ENCODE measurements around the gene BCAS3.

- TF ChIP-seq SNAI2 (CRISPR knock-in tag; IDR thresholded peaks at IDR 0.05) (peak; percentile 53; the same call in 1 of the 2 replicates), TOX (CRISPR knock-in tag; IDR thresholded peaks at IDR 0.05; ENCODE audit: borderline replicate concordance) (0 out of 2 replicates have a peak, but pooled peaks have one; percentile 20), ARNTL (CRISPR knock-in tag; IDR thresholded peaks at IDR 0.05; ENCODE audit: borderline replicate concordance, low read depth) (0 out of 2 replicates have a peak, but pooled peaks have one; percentile 71), GLIS3 (CRISPR knock-in tag; IDR thresholded peaks at IDR 0.05) (peak; percentile 75; the same call in 1 of the 2 replicates), ESRRG (CRISPR knock-in tag; IDR thresholded peaks at IDR 0.05) (peak; percentile 83; the same call in 1 of the 2 replicates), ZFP3 (CRISPR knock-in tag; IDR thresholded peaks at IDR 0.05) (peak; percentile 25; the same call in 1 of the 2 replicates), ZNF565 (CRISPR knock-in tag; conservative IDR thresholded peaks at IDR 0.05; ENCODE audit: low read depth) (no peak), ZNF8 (CRISPR knock-in tag; IDR thresholded peaks at IDR 0.05) (peak; percentile 15; the same call in 1 of the 2 replicates), ZNF70 (CRISPR knock-in tag; IDR thresholded peaks at IDR 0.05) (no peak)
- TF ChIP-seq, protein P1, sequence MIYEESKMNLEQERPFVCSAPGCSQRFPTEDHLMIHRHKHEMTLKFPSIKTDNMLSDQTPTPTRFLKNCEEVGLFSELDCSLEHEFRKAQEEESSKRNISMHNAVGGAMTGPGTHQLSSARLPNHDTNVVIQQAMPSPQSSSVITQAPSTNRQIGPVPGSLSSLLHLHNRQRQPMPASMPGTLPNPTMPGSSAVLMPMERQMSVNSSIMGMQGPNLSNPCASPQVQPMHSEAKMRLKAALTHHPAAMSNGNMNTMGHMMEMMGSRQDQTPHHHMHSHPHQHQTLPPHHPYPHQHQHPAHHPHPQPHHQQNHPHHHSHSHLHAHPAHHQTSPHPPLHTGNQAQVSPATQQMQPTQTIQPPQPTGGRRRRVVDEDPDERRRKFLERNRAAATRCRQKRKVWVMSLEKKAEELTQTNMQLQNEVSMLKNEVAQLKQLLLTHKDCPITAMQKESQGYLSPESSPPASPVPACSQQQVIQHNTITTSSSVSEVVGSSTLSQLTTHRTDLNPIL (CRISPR knock-in tag; IDR thresholded peaks at IDR 0.05; ENCODE audit: low read depth) = peak; percentile 76
- TF ChIP-seq, protein P2, sequence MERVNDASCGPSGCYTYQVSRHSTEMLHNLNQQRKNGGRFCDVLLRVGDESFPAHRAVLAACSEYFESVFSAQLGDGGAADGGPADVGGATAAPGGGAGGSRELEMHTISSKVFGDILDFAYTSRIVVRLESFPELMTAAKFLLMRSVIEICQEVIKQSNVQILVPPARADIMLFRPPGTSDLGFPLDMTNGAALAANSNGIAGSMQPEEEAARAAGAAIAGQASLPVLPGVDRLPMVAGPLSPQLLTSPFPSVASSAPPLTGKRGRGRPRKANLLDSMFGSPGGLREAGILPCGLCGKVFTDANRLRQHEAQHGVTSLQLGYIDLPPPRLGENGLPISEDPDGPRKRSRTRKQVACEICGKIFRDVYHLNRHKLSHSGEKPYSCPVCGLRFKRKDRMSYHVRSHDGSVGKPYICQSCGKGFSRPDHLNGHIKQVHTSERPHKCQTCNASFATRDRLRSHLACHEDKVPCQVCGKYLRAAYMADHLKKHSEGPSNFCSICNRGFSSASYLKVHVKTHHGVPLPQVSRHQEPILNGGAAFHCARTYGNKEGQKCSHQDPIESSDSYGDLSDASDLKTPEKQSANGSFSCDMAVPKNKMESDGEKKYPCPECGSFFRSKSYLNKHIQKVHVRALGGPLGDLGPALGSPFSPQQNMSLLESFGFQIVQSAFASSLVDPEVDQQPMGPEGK (CRISPR knock-in tag; IDR thresholded peaks at IDR 0.05; ENCODE audit: borderline replicate concordance) = peak; percentile 37
- TF ChIP-seq, protein P3, sequence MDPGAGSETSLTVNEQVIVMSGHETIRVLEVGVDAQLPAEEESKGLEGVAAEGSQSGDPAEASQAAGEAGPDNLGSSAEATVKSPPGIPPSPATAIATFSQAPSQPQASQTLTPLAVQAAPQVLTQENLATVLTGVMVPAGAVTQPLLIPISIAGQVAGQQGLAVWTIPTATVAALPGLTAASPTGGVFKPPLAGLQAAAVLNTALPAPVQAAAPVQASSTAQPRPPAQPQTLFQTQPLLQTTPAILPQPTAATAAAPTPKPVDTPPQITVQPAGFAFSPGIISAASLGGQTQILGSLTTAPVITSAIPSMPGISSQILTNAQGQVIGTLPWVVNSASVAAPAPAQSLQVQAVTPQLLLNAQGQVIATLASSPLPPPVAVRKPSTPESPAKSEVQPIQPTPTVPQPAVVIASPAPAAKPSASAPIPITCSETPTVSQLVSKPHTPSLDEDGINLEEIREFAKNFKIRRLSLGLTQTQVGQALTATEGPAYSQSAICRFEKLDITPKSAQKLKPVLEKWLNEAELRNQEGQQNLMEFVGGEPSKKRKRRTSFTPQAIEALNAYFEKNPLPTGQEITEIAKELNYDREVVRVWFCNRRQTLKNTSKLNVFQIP (CRISPR knock-in tag; IDR thresholded peaks at IDR 0.05; ENCODE audit: borderline replicate concordance, low read depth) = no peak
Observed at GRCh38 chr17:61410141-61411010, 732.7 kb downstream of the BCAS3 start.
